ENCODE results near the gene PANK1.

Gene PANK1

GRCh38 chr10:89655722-89656121, 10.7 kb upstream of the PANK1 start:
- Histone ChIP-seq H3K4me2 (ENCODE audit: low read depth, low read length, poor library complexity, severe bottlenecking) (no peak overlapping the region), H3K27ac (ENCODE audit: low read depth, low read length) (no peak overlapping the region)

DNA sequence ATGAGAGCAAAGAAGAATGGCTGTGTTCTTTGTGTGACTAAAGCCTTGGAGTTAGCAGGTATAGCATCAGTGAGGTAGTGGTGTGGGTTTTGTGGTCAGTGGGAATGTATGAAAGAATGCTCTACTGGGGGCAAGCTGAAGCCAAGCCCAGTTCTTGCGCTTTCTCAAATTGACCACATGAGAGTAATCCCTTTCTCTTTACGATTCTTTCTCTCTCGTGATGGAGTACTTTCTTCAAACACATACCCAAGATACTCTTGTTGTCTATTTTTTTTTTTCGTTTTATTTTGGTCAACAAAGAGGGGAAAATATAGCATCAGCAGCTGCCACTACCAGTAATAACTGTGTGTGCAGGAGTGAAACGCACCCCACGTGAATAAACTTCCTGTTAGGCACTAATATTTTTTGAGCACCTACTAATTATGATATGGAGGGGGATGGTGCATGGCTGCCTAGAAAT, 8.4 kb upstream of the PANK1 start:
- Histone ChIP-seq H3K27ac (ENCODE audit: low read depth, low read length) (peak overlapping the region; percentile 53), H3F3A (ENCODE audit: insufficient read depth) (peaks cover 3% of the 10 kb centered on the region; the same call in 1 of the 2 replicates), H3K9ac (ENCODE audit: low read length) (peak overlapping the region; percentile 4; the same call in 1 of the 2 replicates), H2AFZ (ENCODE audit: low read depth, low read length, severe bottlenecking) (no peak overlapping the region), H3K4me3 (ENCODE audit: insufficient read depth, low read length, poor library complexity, severe bottlenecking) (peak overlapping the region; percentile 11), H3K9me3 (ENCODE audit: insufficient read depth, low read length) (peaks cover 7% of the 10 kb centered on the region; the same call in 1 of the 2 replicates), H3K9me2 (replicated peaks; ENCODE audit: insufficient read depth, low read length) (no peaks in the 10 kb centered on the region), H4K20me1 (ENCODE audit: low read depth, low read length) (no peaks in the 10 kb centered on the region), H3K36me3 (ENCODE audit: low read length) (no peaks in the 10 kb centered on the region), H3K27me3 (ENCODE audit: low read length) (no peaks in the 10 kb centered on the region), H3K79me2 (ENCODE audit: insufficient read depth, low read length) (no peaks in the 10 kb centered on the region), H3K4me2 (ENCODE audit: low read depth, low read length, poor library complexity, severe bottlenecking) (peak overlapping the region; percentile 42)
- TF ChIP-seq EZH2phosphoT487 (conservative IDR thresholded peaks at IDR 0.05; ENCODE audit: low read length) = no peak
- TF ChIP-seq, protein P1, sequence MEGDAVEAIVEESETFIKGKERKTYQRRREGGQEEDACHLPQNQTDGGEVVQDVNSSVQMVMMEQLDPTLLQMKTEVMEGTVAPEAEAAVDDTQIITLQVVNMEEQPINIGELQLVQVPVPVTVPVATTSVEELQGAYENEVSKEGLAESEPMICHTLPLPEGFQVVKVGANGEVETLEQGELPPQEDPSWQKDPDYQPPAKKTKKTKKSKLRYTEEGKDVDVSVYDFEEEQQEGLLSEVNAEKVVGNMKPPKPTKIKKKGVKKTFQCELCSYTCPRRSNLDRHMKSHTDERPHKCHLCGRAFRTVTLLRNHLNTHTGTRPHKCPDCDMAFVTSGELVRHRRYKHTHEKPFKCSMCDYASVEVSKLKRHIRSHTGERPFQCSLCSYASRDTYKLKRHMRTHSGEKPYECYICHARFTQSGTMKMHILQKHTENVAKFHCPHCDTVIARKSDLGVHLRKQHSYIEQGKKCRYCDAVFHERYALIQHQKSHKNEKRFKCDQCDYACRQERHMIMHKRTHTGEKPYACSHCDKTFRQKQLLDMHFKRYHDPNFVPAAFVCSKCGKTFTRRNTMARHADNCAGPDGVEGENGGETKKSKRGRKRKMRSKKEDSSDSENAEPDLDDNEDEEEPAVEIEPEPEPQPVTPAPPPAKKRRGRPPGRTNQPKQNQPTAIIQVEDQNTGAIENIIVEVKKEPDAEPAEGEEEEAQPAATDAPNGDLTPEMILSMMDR (IDR thresholded peaks at IDR 0.05; ENCODE audit: insufficient read depth, low read length, poor library complexity, severe bottlenecking) = no peak

More at GRCh38 chr10:89655722-89656121, 10.7 kb upstream of the PANK1 start:
- Histone ChIP-seq H3K9me2 (replicated peaks; ENCODE audit: insufficient read depth, low read length) (no peaks in the 10 kb centered on the region), H2AFZ (ENCODE audit: low read depth, low read length, severe bottlenecking) (no peak overlapping the region), H3K36me3 (ENCODE audit: low read length) (no peaks in the 10 kb centered on the region), H4K20me1 (ENCODE audit: low read depth, low read length) (no peaks in the 10 kb centered on the region), H3K9me3 (ENCODE audit: insufficient read depth, low read length) (peaks cover 7% of the 10 kb centered on the region; the same call in 1 of the 2 replicates), H3F3A (ENCODE audit: insufficient read depth) (peaks cover 3% of the 10 kb centered on the region; the same call in 1 of the 2 replicates), H3K9ac (ENCODE audit: low read length) (no peak overlapping the region), H3K79me2 (ENCODE audit: insufficient read depth, low read length) (no peaks in the 10 kb centered on the region), H3K4me3 (ENCODE audit: insufficient read depth, low read length, poor library complexity, severe bottlenecking) (no peak overlapping the region), H3K27me3 (ENCODE audit: low read length) (no peaks in the 10 kb centered on the region)
- TF ChIP-seq EZH2phosphoT487 (conservative IDR thresholded peaks at IDR 0.05; ENCODE audit: low read length) = no peak
- TF ChIP-seq, protein P1 (IDR thresholded peaks at IDR 0.05; ENCODE audit: insufficient read depth, low read length, poor library complexity, severe bottlenecking) = no peak

DNA sequence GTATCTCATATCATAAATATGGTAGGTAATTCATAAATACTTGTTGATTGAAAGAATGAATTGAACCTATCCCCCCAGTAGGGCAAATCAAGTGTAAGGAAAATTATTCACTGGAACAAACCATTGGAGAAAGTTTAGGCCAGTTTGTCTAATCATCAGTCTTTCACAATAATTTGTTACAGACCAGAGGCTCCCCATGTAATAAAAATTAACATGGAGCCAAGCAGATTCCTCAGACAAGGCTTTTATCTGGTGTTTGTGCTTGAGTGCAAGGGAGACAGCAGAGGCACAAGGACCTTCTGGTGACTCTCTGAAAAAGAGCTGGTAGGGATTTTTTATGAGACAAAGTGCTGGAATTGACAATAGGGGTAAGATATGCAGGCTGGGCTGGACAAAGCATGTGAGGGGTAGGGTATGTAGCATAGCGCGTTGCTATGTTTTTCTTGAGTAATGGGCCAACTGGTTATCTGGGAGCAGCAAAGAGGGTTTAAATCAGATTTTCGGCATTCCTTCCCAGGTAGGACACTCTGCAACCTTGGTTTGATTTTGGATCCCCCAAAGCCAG, 7.8 kb upstream of the PANK1 start:
- Histone ChIP-seq H3K9ac (ENCODE audit: low read length) (peak overlapping the region; percentile 4; the same call in 1 of the 2 replicates), H3K79me2 (ENCODE audit: insufficient read depth, low read length) (no peaks in the 10 kb centered on the region), H3K4me3 (ENCODE audit: insufficient read depth, low read length, poor library complexity, severe bottlenecking) (peak overlapping the region; percentile 11), H3K27me3 (ENCODE audit: low read length) (no peaks in the 10 kb centered on the region), H4K20me1 (ENCODE audit: low read depth, low read length) (no peaks in the 10 kb centered on the region), H3K36me3 (ENCODE audit: low read length) (no peaks in the 10 kb centered on the region), H3F3A (ENCODE audit: insufficient read depth) (peaks cover 3% of the 10 kb centered on the region; the same call in 1 of the 2 replicates), H3K9me2 (replicated peaks; ENCODE audit: insufficient read depth, low read length) (no peaks in the 10 kb centered on the region), H3K27ac (ENCODE audit: low read depth, low read length) (peak overlapping the region; percentile 53), H3K9me3 (ENCODE audit: insufficient read depth, low read length) (peaks cover 7% of the 10 kb centered on the region; the same call in 1 of the 2 replicates), H2AFZ (ENCODE audit: low read depth, low read length, severe bottlenecking) (no peak overlapping the region), H3K4me2 (ENCODE audit: low read depth, low read length, poor library complexity, severe bottlenecking) (peak overlapping the region; percentile 42)
- no peak for TF ChIP-seq EZH2phosphoT487 (conservative IDR thresholded peaks at IDR 0.05; ENCODE audit: low read length)
- TF ChIP-seq, protein P1 (IDR thresholded peaks at IDR 0.05; ENCODE audit: insufficient read depth, low read length, poor library complexity, severe bottlenecking) = no peak

Measured in SU-DHL-6 (cell line).